ENCODE measurements around the gene LRP4. TPM values are rescaled to one million over a fixed set of nuclear protein-coding genes. Genes with fewer than 3 reads are reported as not detected.
"Not testable (repeated sequence)": the region's sequence is repeated elsewhere in the genome, so short reads cannot be mapped to it uniquely, and the experiment has no call there.

The LRP4 gene
- total and polyA plus RNA-seq, 2 donors (not counting 1 experiment from before 2014, with no cell fraction given): 1.3 to 2.9 TPM

DNA sequence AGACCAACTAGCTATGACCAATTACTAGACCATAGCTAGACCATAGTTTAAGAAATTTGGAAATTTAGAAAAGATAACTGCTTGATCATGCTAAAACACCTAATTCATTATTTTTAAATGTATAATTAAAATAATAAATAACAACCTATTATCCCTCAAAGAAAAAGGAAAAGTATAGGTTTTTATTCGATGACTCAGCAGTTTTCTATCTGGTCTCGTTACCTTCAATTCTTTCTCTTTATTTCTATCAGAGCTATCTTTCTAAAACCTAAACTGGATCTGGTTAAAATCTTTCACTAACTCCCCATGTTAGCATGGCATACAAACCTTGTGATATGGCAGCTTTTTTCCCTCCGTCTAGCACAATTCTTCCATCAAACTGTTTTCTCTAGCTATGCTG, 45.5 kb upstream of the LRP4 start:
- H3K4me3 ChIP-seq (replicated peaks in 1 of 4; ENCODE audit: control extremely low read depth in 1 of 4, insufficient read depth in 1 of 4, low read depth in 3 of 4, low read length in 4 of 4): no peak overlapping the region
- no peaks in the 10 kb centered on the region for H3K79me2 ChIP-seq (ENCODE audit: control insufficient read depth, insufficient read depth, low read length)
- H2AFZ ChIP-seq (ENCODE audit: low read length): no peak overlapping the region
- no peak overlapping the region for H3K27ac ChIP-seq (ENCODE audit: insufficient read depth, low read length)
- no peaks in the 10 kb centered on the region for H3K36me3 ChIP-seq (ENCODE audit: control insufficient read depth, insufficient read depth, low read length)
- H4K20me1 ChIP-seq (ENCODE audit: control insufficient read depth, extremely low read depth, insufficient read depth, low read length): no peaks in the 10 kb centered on the region
- H3K4me2 ChIP-seq (ENCODE audit: extremely low read depth, insufficient read depth, low read length): no peak overlapping the region
- no peaks in the 10 kb centered on the region for H3K4me1 ChIP-seq (ENCODE audit: control insufficient read depth, extremely low read depth, insufficient read depth, low read length)
- H3K27me3 ChIP-seq (ENCODE audit: control insufficient read depth, insufficient read depth, low read length): no peaks in the 10 kb centered on the region
- no peaks in the 10 kb centered on the region for H3K9me3 ChIP-seq (ENCODE audit: control insufficient read depth, insufficient read depth, low read depth, low read length)
- no peak for DNase-seq (ENCODE audit: low read depth in 2 of 2)
- TF ChIP-seq, protein P1, sequence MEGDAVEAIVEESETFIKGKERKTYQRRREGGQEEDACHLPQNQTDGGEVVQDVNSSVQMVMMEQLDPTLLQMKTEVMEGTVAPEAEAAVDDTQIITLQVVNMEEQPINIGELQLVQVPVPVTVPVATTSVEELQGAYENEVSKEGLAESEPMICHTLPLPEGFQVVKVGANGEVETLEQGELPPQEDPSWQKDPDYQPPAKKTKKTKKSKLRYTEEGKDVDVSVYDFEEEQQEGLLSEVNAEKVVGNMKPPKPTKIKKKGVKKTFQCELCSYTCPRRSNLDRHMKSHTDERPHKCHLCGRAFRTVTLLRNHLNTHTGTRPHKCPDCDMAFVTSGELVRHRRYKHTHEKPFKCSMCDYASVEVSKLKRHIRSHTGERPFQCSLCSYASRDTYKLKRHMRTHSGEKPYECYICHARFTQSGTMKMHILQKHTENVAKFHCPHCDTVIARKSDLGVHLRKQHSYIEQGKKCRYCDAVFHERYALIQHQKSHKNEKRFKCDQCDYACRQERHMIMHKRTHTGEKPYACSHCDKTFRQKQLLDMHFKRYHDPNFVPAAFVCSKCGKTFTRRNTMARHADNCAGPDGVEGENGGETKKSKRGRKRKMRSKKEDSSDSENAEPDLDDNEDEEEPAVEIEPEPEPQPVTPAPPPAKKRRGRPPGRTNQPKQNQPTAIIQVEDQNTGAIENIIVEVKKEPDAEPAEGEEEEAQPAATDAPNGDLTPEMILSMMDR (conservative IDR thresholded peaks at IDR 0.05 in 1 of 2, IDR thresholded peaks at IDR 0.05 in 1 of 2; ENCODE audit: low read depth in 1 of 2, low read length in 2 of 2): no peak
- no peak for TF ChIP-seq EZH2 (IDR thresholded peaks at IDR 0.05; ENCODE audit: low read length, missing control alignments)
- no peak overlapping the region for H3K9ac ChIP-seq (ENCODE audit: insufficient read depth, low read length)

DNA sequence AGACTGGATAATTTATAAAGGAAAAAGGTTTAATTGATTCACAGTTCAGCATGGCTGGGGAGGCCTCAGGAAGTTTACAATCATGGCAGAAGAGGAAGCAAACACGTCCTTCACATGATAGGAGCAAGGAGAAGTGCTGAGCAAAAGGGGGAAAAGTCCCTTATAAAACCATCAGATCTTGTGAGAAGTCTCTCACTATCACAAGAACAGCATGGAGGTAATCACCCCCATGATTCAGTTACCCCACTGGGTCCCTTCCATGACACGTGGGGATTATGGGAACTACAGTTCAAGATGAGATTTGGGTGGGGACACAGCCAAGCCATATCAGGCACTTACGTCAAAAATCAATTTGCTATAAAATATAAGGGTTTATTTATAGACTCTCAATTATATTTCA, 43.5 kb upstream of the LRP4 start:
- H3K9me3 ChIP-seq (ENCODE audit: control insufficient read depth, insufficient read depth, low read depth, low read length); H3K4me3 ChIP-seq (replicated peaks in 1 of 4; ENCODE audit: control extremely low read depth in 1 of 4, insufficient read depth in 1 of 4, low read depth in 3 of 4, low read length in 4 of 4); H3K4me1 ChIP-seq (ENCODE audit: control insufficient read depth, extremely low read depth, insufficient read depth, low read length); H3K27me3 ChIP-seq (ENCODE audit: control insufficient read depth, insufficient read depth, low read length); DNase-seq (ENCODE audit: low read depth in 2 of 2); H3K27ac ChIP-seq (ENCODE audit: insufficient read depth, low read length); H3K36me3 ChIP-seq (ENCODE audit: control insufficient read depth, insufficient read depth, low read length); H4K20me1 ChIP-seq (ENCODE audit: control insufficient read depth, extremely low read depth, insufficient read depth, low read length); H2AFZ ChIP-seq (ENCODE audit: low read length); H3K79me2 ChIP-seq (ENCODE audit: control insufficient read depth, insufficient read depth, low read length); H3K4me2 ChIP-seq (ENCODE audit: extremely low read depth, insufficient read depth, low read length); H3K9ac ChIP-seq (ENCODE audit: insufficient read depth, low read length): not testable (repeated sequence)

DNA sequence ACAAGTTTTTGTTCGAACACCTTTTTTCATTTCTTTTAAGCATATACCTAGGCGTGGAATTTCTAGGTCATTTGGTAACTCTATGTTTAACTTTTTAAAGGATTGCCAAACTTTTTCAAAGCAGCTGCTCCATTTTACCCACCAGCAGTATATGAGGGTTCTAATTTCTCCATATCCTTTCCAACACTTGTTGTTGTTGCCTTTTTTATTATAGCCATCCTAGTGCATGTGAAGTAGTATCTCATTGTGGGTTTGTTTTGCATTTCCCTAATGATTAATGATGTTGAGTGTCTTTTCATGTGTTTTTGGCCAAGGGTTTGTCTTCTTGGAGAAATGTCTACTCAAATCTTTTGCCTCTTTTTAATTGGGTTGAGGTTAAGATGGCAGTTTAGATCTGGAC, 42.7 kb upstream of the LRP4 start:
- no peaks in the 10 kb centered on the region for H3K27me3 ChIP-seq (ENCODE audit: control insufficient read depth, insufficient read depth, low read length)
- H2AFZ ChIP-seq (ENCODE audit: low read length): no peak overlapping the region
- no peaks in the 10 kb centered on the region for H3K36me3 ChIP-seq (ENCODE audit: control insufficient read depth, insufficient read depth, low read length)
- H3K79me2 ChIP-seq (ENCODE audit: control insufficient read depth, insufficient read depth, low read length): no peaks in the 10 kb centered on the region
- no peak for DNase-seq (ENCODE audit: low read depth in 2 of 2)
- TF ChIP-seq EZH2 (IDR thresholded peaks at IDR 0.05; ENCODE audit: low read length, missing control alignments): no peak
- TF ChIP-seq, protein P1 (conservative IDR thresholded peaks at IDR 0.05 in 1 of 2, IDR thresholded peaks at IDR 0.05 in 1 of 2; ENCODE audit: low read depth in 1 of 2, low read length in 2 of 2): no peak
- no peak overlapping the region for H3K4me2 ChIP-seq (ENCODE audit: extremely low read depth, insufficient read depth, low read length)
- H3K27ac ChIP-seq (ENCODE audit: insufficient read depth, low read length): no peak overlapping the region
- H4K20me1 ChIP-seq (ENCODE audit: control insufficient read depth, extremely low read depth, insufficient read depth, low read length): no peaks in the 10 kb centered on the region
- H3K4me3 ChIP-seq (replicated peaks in 1 of 4; ENCODE audit: control extremely low read depth in 1 of 4, insufficient read depth in 1 of 4, low read depth in 3 of 4, low read length in 4 of 4): no peak overlapping the region
- no peaks in the 10 kb centered on the region for H3K4me1 ChIP-seq (ENCODE audit: control insufficient read depth, extremely low read depth, insufficient read depth, low read length)
- H3K9ac ChIP-seq (ENCODE audit: insufficient read depth, low read length): no peak overlapping the region
- no peaks in the 10 kb centered on the region for H3K9me3 ChIP-seq (ENCODE audit: control insufficient read depth, insufficient read depth, low read depth, low read length)
